ENCODE data around the gene NRXN3.

DNA sequence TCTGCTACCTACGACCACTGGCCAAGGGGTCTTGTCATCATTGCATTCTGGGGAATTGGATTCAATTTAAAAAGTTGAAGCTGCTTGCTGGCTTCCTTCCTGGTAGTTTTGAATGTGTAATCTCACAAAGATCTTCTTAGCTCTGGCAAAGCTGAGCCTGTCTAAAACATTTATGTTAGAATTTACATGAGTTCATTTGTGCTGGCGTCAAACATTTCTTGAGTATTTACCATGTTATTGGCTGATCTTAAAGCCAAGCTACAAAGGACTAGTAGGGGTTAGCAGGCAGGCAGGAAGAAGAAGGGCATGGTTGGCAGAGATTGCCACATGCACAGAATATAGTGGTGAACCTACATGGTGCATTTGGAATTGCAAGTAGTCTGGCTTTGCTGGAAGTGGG is 1596.3 kb downstream of the NRXN3 start:
- TF ChIP-seq, protein P1, sequence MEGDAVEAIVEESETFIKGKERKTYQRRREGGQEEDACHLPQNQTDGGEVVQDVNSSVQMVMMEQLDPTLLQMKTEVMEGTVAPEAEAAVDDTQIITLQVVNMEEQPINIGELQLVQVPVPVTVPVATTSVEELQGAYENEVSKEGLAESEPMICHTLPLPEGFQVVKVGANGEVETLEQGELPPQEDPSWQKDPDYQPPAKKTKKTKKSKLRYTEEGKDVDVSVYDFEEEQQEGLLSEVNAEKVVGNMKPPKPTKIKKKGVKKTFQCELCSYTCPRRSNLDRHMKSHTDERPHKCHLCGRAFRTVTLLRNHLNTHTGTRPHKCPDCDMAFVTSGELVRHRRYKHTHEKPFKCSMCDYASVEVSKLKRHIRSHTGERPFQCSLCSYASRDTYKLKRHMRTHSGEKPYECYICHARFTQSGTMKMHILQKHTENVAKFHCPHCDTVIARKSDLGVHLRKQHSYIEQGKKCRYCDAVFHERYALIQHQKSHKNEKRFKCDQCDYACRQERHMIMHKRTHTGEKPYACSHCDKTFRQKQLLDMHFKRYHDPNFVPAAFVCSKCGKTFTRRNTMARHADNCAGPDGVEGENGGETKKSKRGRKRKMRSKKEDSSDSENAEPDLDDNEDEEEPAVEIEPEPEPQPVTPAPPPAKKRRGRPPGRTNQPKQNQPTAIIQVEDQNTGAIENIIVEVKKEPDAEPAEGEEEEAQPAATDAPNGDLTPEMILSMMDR (IDR thresholded peaks at IDR 0.05; ENCODE audit: insufficient read depth, low read length, poor library complexity, severe bottlenecking): no peak
- no peak for TF ChIP-seq EZH2phosphoT487 (conservative IDR thresholded peaks at IDR 0.05; ENCODE audit: low read length)
